ENCODE data around the gene ANKRD34A.

ANKRD34A gene

GRCh38 chr1:145964328-145965118, at the start of gene ANKRD34A, which contains the start of gene POLR3GL:
ANKRD34A (minus strand) TSS chr1:145964575; CDS start chr1:145961759, 2,816 bp downstream.
POLR3GL (plus strand) TSS chr1:145964690; CDS start chr1:145974866, 10,176 bp downstream.
- DNase-seq, result peak; percentile 95

GRCh38 chr1:146013559-146013922, 49.2 kb upstream of the ANKRD34A start:
- no peak for DNase-seq

DNA sequence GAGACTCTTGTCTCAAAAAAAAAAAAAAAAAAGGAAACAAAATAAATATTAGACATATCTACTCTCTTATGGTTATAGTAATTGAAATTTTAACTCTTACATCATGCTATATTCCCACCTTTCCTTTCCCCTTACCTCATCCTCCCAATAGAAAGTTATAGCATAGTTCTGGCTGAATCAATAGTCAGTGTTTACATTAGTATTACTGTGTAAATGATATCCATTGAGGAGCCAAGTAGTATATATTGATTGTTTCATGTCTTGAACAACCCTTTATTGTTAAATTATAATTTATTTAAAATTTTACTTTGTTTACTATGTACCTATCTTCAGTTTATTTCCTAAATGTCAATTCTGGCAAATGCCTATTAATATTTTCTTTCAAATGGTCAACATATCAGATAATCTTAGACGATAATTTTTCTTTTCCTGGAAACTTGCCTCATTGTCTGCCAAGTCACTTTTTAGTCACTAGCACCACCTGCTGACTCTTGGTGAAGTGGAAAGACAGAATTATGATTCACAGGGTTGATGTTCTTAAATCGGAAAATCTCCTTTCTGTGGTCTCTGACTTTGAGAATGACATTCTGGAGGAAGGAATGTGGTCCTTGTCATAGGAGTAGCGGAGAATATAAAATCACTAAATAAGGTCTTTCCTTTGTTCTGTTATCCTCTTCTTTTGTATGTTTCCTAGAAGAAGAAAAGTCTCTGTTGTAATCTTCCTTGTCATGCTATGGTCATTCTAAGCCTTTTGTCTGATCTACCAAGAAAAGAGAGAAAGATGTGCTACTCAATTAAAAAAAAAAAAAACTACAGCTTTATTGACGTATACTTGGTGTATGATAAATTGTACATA, 48.6 kb upstream of the ANKRD34A start:
- peak; percentile 78 to 93 for DNase-seq

GRCh38 chr1:146010126-146010738, 45.9 kb upstream of the ANKRD34A start:
- no peak for DNase-seq

DNA sequence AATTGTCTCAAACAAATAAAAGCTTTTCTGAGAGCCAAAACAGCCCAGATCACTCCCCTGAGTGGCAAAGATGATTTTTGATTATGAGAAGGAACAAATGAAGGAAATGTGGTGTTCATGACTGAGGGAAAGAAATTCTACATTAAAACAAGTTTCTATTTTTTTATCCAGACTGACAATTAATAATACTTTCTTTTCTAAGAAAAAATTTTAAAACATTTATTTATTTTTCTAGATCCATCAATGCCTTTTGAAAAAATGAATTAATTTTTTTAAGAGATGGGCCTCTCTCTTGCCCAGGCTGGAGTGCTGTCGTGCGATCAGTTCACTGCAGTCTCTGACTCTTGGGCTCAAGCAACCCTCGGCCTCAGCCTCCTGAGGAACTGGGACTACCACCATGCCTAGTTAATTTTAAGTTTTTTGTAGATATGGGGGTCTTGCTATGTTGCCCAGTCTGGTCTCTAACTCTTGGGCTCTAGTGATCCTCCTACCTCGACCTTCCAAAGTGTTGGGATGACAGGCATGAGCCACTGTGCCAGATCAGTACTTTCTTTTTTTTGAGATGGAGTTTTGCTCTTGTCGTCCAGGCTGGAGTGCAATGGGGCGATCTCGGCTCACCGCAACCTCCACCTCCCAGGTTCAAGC, 43.2 kb upstream of the ANKRD34A start:
- no peak for DNase-seq

DNA sequence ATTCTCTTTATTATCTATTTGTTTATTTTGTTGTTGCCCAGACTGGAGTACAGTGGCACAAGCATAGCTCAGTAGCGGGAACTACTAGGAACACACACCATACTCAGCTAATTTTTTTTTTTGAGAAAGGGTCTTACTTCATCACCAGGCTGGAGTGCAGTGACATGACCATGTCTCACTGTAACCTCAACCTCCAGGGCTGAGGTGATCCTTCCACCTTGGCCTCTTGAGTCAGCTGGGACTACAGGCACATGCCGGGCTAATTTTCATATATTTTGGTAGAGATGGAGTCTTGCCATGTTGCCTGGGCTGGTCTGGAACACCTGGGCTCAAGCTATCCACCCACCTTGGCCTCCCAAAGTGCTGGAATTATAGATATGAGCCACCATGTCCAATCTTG, 37.3 kb upstream of the ANKRD34A start:
- no peak for DNase-seq

- no peak for DNase-seq
These were observed 35.1 kb upstream of the ANKRD34A start for GRCh38 chr1:145999321-146000024.

DNA sequence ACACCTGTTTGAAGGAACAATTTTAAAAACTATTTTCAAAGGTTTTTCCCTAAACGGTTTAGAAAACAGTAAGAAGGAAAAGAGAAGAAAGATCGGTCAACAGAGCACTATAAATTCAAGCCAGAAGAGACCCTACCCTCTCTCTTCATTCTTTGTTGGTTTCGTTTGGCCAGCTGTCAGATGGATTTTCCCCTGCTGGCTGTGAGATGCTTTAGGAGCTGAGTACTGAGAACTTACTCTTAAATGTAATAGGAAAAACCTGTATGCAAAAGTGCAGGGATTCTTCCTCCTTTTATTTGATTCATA, 33.3 kb upstream of the ANKRD34A start:
- peak in 1 of 2 experiments; percentile 18 for DNase-seq

DNA sequence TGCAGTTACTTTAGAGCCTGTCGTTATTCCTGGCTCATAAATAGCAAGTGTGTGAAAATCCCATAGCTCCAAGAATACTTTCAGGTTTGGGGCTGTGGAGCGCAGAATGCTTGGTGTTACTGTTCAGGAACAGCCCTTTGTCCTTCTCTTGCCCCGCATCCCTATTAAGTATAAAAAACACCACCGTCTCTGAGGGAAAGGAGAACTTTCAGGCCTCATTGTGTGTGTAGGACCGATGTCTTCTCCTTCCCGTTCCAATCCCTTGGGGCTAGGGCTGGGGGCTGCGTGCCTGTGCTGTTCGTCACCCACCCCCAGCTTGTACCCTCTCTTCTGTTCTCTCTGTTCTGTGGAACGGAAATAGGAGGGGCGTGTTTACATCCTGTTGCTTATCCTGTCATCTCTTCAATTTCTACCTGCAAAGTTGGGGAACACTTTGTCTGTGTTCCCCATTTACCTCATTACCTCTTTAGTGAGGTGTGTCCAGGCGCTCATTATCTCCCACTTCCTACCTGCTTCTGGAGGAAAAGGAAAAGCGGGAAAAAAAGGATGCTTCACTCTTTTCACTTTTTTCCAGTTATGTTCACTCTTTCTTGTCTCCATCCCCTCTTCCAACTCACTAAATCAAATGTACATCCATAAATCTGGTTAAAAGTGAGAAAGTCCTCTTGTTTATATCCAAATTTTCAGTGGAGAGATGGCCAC, 32.8 kb upstream of the ANKRD34A start:
- DNase-seq, result peak; percentile 37 to 64

DNA sequence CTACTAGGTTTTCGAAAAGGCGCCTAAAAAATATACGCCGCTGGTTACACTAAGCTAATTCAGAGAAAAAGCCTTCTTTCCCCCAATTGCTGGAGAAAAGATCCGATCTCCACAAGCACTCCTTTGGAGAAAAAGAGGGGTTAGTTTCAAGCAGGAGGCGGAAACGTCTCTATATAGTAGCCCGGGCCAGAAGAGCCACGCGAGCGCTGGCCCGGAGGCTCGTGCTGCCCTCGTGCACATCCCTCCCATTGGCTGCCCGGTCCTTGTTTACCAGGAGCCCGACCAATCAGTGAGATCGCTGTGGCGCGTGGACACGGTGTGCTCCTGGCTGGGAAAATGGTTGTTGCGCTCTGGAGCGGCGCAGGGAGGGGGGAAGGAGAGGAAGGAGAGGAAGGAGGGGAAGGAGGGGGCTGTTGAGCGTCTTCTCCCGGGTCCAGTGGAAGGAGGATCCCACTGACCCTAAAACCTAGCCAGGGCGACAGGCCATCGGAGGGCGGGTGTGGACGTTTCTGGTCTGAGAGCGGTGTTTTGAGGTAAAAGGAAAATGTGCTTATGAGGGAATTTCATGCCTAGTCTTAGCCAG, 32.1 kb upstream of the ANKRD34A start, which contains the start of gene TXNIP:
Gene TXNIP, minus strand, starts transcription at position 147 of the 583 bp plus-strand sequence. CDS start 313 bp downstream, outside the sequence.
- peak; percentile 98 to 99 for DNase-seq

DNA sequence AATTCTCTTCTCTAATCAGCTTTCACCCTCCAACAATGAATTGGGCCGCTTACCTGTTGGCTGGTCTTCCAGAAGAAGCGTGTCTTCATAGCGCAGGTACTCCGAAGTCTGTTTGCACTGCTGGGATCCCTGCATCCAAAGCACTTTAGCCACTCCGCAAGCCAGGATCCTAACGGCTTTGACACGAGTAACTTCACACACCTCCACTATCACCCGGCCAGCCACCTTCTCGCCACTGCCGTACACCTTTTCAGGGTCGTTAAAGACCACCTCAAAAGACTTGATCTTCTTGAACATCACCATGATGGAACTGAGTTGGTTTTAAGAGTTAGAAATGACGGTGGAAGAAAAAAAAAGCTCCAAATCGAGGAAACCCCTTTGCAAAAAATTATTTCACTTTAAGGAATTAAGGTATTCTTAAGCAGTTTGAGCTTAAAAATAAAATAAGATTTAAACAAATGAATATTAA, 31.6 kb upstream of the ANKRD34A start:
- DNase-seq, result peak in 1 of 2 experiments; percentile 40

DNA sequence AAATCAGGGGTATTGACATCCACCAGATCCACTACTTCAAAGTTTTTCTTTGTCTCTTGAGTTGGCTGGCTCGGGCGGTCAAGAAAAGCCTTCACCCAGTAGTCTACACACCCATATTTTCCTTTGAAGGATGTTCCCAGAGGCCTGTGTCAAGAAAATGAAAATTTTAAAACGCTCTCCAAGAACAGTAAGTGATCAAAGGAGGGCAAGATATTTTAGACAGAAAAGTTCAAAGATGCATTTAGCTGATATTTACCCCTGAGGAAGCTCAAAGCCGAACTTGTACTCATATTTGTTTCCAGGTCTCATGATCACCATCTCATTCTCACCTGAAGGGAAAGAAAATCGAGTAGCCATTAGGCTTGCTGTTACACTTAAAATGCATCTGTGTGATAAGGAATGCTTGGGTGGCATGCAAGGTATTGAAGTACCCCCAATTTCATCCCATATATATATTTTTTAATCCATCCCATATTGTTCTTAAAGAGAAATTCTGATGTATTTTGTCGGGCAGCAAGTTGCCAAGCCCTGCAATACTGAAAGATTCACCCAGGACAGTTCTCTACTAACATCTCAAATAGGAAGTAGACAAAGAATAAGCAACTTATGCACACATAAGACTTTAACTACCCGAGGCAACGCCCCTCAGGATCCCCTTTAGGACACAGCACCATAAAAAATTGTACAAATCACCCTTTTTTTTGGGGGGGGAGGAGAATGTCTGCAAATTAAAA, 30.9 kb upstream of the ANKRD34A start:
- peak; percentile 11 to 28 for DNase-seq

DNA sequence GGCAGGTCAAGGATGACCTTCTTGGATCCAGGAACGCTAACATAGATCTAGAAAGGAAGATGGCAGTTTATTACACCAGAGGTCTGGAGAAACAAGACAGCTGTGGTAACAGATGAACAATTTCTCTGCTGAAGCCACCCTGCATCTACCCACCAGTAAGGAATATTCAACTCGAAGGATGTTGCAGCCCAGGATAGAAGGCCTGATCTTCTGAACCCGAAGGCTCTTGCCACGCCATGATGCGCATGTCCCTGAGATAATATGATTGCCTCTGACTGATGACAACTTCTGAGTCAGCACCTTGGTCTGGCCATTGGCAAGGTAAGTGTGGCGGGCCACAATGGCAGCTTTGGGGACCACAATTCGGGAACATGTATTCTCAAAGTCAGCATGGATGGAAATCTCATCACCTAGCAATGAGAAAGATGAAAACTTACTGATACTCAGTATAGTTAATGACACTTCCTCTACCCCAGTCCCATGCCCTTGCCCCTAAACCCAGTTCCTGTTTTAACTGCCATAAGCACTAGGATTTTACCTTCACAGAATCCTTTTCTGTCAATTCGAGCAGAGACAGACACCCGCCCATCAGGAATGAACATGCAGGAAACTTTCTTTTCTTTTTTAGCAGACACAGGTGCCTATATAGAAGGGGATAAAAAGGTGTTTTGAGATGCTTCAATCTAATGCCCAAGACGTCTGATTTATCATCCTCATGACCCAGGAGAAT, 30.2 kb upstream of the ANKRD34A start:
- peak; percentile 29 to 32 for DNase-seq

DNA sequence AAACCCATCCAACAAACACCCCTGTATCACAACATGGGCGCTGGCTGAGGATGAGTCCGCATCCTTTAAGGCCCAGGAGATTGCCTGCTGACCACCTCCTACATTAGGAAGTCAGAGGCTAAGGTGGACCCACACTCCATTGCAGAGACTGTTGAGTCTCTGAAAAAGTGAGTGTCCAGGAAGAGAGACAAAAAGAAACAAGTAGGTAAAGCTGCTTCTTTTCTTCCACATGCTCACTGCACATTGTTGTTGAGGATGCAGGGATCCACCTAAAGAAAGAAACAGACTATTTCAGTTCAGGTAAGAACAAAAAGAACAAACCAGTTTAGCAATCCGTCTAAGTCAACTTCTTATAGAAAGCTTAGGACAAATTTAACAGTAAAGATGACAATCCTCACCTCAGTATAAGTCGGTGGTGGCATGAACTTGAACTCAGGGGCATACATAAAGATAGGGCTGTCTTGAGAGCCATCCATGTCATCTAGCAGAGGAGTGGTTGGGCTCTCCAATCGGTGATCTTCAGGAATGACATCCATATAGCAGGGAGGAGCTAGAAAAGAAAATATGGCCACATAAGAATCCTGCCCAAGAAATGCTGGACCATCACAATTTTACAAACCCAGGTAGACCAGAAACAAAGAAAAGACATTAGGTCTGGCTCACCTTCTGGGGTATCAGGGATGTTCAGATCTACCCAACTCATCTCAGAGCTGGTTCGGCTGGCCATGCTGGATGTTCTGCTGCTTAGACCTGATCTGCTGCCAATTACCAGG, 29.4 kb upstream of the ANKRD34A start:
- peak in 1 of 2 experiments; percentile 13 for DNase-seq

GRCh38 chr1:145992958-145993617, 28.7 kb upstream of the ANKRD34A start:
- no peak for DNase-seq

GRCh38 chr1:145992502-145992936, 28.1 kb upstream of the ANKRD34A start:
- no peak for DNase-seq

- DNase-seq, result peak; percentile 19 to 30
These were observed 27.5 kb upstream of the ANKRD34A start for GRCh38 chr1:145991735-145992412.

Data from Kasumi-1 (cell line).